Peyer's patch (tissue), 4 donors: Measurements from ENCODE around the gene ATP6V0A1.

ENCODE experiments used
- POLR2A ChIP-seq, 2 donors: fragments of 450-650 bp; IDR thresholded peaks; one replicate each; pipeline ENCODE4 v1.5.1; 2017; ENCODE audit warnings: antibody characterized with exemption in 2 of 2, mild to moderate bottlenecking in 2 of 2, moderate library complexity in 2 of 2
- TF ChIP-seq, protein P1 (sequence below), 6 experiments: fragments of 450-650 bp in 4 of 6; fragments of 200-600 bp in 2 of 6; sonication (generic) in 1 of 6; IDR thresholded peaks; one replicate each; pipeline ENCODE4 v1.5.1; 2017 to 2019; ENCODE audit warnings: antibody characterized with exemption in 6 of 6, mild to moderate bottlenecking in 3 of 6, moderate library complexity in 1 of 6

DNA sequence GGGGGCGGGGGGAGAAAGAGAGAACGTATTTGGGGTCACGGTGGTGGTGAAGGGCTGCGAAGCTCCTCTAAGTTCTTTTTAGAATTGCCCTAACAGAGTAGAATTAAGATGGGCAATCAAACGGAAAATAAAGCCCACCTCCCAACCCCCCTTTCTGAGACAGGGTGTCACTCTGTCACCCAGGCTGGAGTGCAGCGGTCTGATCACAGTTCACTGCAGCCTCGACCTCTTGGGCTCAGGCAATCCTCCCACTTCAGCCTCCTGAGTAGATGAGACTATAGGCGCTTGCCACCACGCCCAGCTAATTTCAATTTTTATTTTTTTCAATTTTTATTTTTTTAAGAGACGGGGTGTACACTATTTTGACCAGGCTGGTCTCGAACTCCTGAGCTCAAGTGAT lies 34.9 kb upstream of the ATP6V0A1 start:
- no peak for TF ChIP-seq POLR2A (IDR thresholded peaks at IDR 0.05)
- TF ChIP-seq, protein P1, sequence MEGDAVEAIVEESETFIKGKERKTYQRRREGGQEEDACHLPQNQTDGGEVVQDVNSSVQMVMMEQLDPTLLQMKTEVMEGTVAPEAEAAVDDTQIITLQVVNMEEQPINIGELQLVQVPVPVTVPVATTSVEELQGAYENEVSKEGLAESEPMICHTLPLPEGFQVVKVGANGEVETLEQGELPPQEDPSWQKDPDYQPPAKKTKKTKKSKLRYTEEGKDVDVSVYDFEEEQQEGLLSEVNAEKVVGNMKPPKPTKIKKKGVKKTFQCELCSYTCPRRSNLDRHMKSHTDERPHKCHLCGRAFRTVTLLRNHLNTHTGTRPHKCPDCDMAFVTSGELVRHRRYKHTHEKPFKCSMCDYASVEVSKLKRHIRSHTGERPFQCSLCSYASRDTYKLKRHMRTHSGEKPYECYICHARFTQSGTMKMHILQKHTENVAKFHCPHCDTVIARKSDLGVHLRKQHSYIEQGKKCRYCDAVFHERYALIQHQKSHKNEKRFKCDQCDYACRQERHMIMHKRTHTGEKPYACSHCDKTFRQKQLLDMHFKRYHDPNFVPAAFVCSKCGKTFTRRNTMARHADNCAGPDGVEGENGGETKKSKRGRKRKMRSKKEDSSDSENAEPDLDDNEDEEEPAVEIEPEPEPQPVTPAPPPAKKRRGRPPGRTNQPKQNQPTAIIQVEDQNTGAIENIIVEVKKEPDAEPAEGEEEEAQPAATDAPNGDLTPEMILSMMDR (IDR thresholded peaks at IDR 0.05) = no peak
